HG03064 (cell line): ENCODE measurements around the gene KEL.

ENCODE experiments used
- ATAC-seq: cut with Tn5 transposase; IDR thresholded peaks from one replicate; pipeline ENCODE4 v1.9.1; 2021; ENCODE audit warnings: low read depth; ENCODE audit not compliant: unreplicated experiment

The KEL gene

GRCh38 chr7:142932386-142933091 is 29.6 kb downstream of the KEL start:
- no peak for ATAC-seq

GRCh38 chr7:142930126-142930730 is 31.9 kb downstream of the KEL start:
- ATAC-seq: no peak

GRCh38 chr7:142927949-142928348 is 34.2 kb downstream of the KEL start:
- no peak for ATAC-seq

DNA sequence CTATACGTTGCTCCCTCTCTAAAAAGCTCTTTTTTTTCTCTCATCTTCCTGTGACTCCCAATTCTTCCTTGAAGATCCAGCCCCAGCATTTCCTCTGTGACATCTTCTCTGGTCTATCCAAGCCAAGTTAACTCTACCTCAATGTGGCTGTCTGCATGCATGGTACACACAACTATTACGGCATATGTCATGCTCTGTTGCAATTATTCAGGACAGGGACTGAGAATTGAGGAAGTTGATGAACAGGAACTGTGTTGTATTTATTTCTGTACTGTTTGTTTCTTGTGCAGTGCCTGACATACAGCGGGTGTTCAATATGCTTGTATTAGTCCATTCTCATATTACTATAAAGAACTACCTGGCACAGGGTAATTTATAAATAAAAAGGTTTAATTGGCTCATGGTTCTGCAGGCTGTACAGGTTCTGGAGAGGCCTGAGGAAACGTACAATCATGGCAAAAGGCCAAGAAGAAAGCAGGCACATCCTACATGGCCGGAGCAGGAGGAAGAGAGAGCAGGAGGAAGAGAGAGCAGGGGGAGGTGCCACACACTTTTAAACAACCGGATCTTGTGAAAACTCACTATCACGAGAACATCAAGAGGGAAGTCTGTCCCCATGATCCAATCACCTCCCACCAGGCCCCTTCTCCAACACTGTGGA is 34.9 kb downstream of the KEL start:
- no peak for ATAC-seq

- ATAC-seq: no peak
Observed at GRCh38 chr7:142925413-142925812, 36.8 kb downstream of the KEL start.

DNA sequence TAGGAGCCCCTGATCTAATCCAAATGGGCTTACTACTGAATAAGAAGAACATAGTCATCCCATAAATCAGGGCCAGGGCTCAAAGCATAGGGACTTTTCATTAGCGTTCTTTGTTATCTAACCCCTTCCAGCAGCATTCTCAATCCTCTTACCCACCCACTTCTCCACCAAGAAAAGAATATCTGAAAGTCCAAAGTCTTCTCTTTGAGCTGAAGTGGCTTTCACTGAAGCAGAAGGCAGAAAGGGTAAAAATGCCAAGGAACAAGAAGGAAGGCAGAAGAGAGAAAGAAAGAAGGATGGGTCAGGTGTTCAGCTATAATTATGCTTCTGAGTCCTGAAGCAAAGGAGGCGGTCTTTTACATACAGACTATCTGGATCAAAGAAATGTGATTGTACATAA is 38.8 kb downstream of the KEL start:
- no peak for ATAC-seq

DNA sequence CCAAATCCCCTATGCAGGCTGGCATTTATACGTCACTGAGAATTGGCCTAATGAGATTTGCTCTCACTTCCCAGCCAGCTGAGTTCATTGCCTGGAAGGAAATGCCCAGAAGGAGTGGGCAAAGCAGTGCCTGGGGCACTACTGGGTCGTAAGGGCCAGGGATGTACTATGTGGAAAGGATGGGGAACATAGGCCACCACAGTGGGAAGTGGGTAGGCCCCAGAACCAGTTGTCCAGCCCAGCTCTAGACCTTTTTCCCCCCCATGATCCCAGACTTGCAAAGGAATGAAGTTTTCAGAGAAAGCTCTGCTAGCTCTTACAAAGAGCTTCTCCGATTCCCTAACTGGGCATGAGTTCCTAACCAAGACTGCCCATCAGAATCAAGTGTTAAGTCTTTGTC is 42.5 kb downstream of the KEL start:
- ATAC-seq: no peak

DNA sequence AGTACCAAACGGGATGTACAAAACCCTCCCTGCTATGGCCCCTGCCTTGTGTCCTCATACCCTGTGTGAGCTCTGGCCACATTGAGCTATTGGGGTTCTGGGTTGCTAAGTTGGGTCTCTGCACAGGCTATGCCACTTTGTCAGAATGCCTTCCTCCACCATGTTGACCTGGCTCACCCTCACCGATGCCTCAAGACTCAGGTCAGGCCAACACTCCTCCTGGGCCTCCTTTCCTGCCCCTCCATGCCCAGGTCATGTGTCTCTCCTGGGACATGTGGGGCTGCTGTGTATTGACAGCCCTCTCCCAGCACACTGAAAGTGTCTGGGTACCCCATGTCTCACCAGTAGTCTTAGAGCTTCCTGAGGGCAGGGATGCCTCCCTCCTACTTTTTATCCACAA is 43.3 kb downstream of the KEL start:
- ATAC-seq: no peak

GRCh38 chr7:142917447-142917846 is 44.7 kb downstream of the KEL start:
- no peak for ATAC-seq

- no peak for ATAC-seq
Observed at GRCh38 chr7:142916508-142916907, 45.7 kb downstream of the KEL start.

DNA sequence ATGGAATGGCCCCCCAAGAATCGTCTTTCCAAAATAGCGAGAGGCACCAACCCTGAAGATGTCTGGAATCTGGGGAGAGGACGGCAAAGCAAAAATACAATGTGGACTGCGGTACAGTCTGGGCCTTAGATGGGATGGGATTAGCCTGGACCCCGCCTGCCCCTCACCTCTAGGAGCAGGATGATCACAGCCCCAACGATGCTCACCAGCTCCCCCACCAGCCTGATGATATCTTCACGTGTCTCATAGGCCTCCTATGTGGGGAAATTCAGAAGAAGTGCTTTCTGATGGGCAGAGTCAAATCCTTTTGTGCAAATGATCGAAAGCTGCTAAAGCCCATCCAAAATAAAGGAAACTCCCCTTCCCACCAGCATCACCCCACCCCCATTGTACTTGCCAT is 46.8 kb downstream of the KEL start:
- ATAC-seq: no peak

- no peak for ATAC-seq
Observed at GRCh38 chr7:142914121-142914520, 48.0 kb downstream of the KEL start.

- no peak for ATAC-seq
Observed at GRCh38 chr7:142913566-142913965, 48.6 kb downstream of the KEL start.

DNA sequence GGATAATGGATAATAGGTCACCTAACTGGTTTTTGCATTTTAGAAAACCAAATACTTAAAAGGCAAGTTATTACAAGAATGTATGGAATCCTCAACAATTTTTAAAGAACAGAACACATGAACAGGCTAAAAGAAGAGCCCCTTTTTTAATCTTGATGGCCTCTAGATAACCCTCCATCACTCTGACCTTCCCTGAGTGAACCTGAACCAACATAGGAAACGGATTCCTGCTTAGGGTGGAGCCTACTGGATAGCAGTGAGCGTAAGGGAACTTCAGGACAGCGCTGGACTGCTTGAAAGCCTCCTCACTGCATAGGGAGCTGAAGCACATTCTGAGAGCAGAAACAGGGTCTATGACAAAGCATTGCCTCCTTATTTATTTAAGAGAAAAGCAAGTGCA is 49.1 kb downstream of the KEL start:
- ATAC-seq: no peak

GRCh38 chr7:142910481-142910880 is 51.7 kb downstream of the KEL start:
- no peak for ATAC-seq

DNA sequence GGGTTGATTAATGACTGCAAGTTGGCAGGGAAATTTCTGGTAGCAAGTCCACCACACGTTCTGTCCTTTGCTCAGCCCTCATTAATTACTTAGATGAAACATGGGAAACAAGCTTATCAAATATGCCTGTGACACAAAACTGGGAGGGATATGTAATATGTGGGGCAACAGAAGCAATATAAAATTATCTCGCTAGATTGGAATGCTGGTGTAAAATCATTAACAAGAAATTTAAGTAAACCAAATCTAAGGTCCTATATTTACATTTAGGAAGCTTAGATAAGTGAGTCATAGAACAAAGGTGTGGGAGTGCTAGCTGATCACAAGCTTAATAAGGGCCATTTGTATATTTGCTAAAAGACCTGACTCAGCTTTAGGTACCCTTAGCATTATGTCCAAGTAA is 52.1 kb downstream of the KEL start:
- ATAC-seq: no peak

- ATAC-seq: no peak
Observed at GRCh38 chr7:142908921-142909890, 53.0 kb downstream of the KEL start.

DNA sequence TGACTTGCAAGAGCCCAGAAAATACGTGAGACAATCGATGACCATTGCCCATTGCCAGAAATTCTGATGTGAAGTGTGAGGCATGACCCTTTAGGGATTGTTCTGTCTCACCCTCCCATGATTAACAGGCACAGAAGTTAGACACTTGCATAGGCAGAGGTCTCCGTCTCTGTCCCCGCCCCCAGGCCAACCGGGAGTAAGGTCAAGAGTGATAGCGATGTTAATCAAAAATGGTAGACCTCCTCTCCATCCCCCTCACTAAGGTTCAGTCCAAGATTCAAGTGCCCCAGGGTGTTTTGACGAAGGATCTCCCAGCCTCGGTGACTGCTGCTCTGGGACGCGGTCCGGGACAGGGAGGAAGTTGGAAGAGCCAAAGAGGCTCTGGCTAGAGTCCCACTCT is 53.9 kb downstream of the KEL start:
- ATAC-seq: no peak

GRCh38 chr7:142906643-142907042 is 55.5 kb downstream of the KEL start:
- no peak for ATAC-seq

DNA sequence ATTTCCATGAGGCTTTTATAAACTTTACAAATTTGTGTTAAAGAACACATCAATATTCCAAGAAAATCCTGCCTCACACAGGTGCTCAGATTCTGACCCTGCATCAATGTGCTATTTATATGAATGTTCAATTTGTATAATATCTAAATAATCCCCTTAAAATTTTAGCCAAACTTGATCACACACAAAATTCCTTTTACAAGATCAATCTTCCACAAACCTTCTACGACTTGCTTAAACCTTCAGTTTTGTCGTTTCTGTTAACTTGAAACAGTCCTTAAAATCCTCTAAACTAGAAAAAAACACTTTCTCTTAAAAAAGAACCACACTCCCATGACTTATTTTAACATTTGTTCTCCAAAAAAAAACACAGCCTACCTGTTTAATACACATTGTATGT is 56.4 kb downstream of the KEL start:
- ATAC-seq: no peak

DNA sequence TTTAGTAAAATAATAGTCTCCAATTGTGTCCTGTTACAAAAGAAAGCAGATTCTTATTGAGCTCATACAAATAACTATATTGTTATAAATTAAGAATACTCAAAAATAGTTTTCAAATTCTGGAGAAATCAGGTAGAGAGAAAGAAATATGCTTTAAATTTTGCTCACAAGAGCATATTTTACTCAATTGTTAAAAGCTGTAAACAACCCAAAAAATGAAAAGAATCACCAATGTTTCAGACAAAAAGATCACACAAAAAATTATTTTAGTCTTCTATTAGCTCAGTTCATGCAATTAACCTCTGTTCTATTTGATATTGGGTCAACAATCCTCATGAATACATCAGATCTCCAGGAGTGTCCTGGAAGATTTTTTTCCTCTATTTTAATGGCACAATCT is 58.0 kb downstream of the KEL start:
- ATAC-seq: no peak
